Stimulated activated CD4-positive, alpha-beta T cell treated with anti-CD3 and anti-CD28 coated beads, TNF-alpha, amount 100 ng/mL, for 1 hour (primary cell): ENCODE measurements around the gene TJP2.

Experiments used
- DNase-seq, 3 donors: peaks; one replicate each; pipeline ENCODE4 v3.0.0-alpha.2; 2020; ENCODE audit warnings: low read depth in 3 of 3, low spot score in 1 of 3

Gene TJP2

GRCh38 chr9:69190086-69190862 is 16.2 kb downstream of the TJP2 start:
- DNase-seq = no peak

- DNase-seq = no peak
Observed at GRCh38 chr9:69190863-69191181, 16.7 kb downstream of the TJP2 start.

- no peak for DNase-seq
Observed at GRCh38 chr9:69191231-69191630, 17.2 kb downstream of the TJP2 start.

- DNase-seq = no peak
Observed at GRCh38 chr9:69192214-69192613, 18.1 kb downstream of the TJP2 start.

GRCh38 chr9:69193685-69194032 is 19.6 kb downstream of the TJP2 start:
- DNase-seq = no peak

GRCh38 chr9:69194702-69195418 is 20.8 kb downstream of the TJP2 start:
- DNase-seq = no peak

GRCh38 chr9:69195668-69196067 is 21.6 kb downstream of the TJP2 start:
- DNase-seq = no peak

- DNase-seq = no peak
Observed at GRCh38 chr9:69197687-69198086, 23.6 kb downstream of the TJP2 start.

- DNase-seq = no peak
Observed at GRCh38 chr9:69198521-69199220, 24.6 kb downstream of the TJP2 start.

GRCh38 chr9:69199769-69200470 is 25.8 kb downstream of the TJP2 start:
- no peak for DNase-seq

- no peak for DNase-seq
Observed at GRCh38 chr9:69202556-69202955, 28.5 kb downstream of the TJP2 start.

- DNase-seq = no peak
Observed at GRCh38 chr9:69204326-69204725, 30.2 kb downstream of the TJP2 start.

- DNase-seq = no peak
Observed at GRCh38 chr9:69204849-69205248, 30.8 kb downstream of the TJP2 start.

GRCh38 chr9:69206047-69206446 is 32.0 kb downstream of the TJP2 start:
- DNase-seq = no peak

- DNase-seq = no peak
Observed at GRCh38 chr9:69207503-69207902, 33.4 kb downstream of the TJP2 start.

GRCh38 chr9:69211424-69212036 is 37.5 kb downstream of the TJP2 start:
- no peak for DNase-seq

- DNase-seq = no peak
Observed at GRCh38 chr9:69213647-69214046, 39.6 kb downstream of the TJP2 start.

GRCh38 chr9:69214939-69215338 is 40.9 kb downstream of the TJP2 start:
- DNase-seq = no peak

- DNase-seq = no peak
Observed at GRCh38 chr9:69215774-69216485, 41.9 kb downstream of the TJP2 start.

- DNase-seq = no peak
Observed at GRCh38 chr9:69218166-69218565, 44.1 kb downstream of the TJP2 start.

- no peak for DNase-seq
Observed at GRCh38 chr9:69221036-69221435, 47.0 kb downstream of the TJP2 start.
